H9 (cell line): ENCODE data around the gene FYCO1. TPM values are rescaled to one million over a fixed set of nuclear protein-coding genes. Genes with fewer than 3 reads are reported as not detected.

Source experiments
- DNase-seq: peaks from one replicate; pipeline ENCODE4 v3.0.0-alpha.2; 2017
- H2AFZ ChIP-seq: one replicate; pipeline ENCODE4 v1.6.1; 2013; ENCODE audit warnings: mild to moderate bottlenecking, low read length, control low read depth, moderate library complexity
- H2AK5ac ChIP-seq: 2 replicates; pipeline ENCODE4 v1.6.1; 2013; ENCODE audit warnings: low read length, control low read depth, mixed read lengths; ENCODE audit not compliant: insufficient read length
- H2BK120ac ChIP-seq: one replicate; pipeline ENCODE4 v1.6.1; 2013; ENCODE audit warnings: low read depth, mild to moderate bottlenecking, low read length, control low read depth, inconsistent platforms; ENCODE audit not compliant: poor library complexity, severe bottlenecking
- H2BK12ac ChIP-seq: 2 replicates; pipeline ENCODE4 v1.6.1; 2013; ENCODE audit warnings: low read length, control low read depth, mixed read lengths, low read depth; ENCODE audit not compliant: insufficient read length
- H2BK15ac ChIP-seq: 2 replicates; pipeline ENCODE4 v1.6.1; 2013; ENCODE audit warnings: low read depth, low read length, control low read depth
- H2BK20ac ChIP-seq: one replicate; pipeline ENCODE4 v1.6.1; 2013; ENCODE audit warnings: low read depth, mild to moderate bottlenecking, low read length, control low read depth, inconsistent platforms; ENCODE audit not compliant: poor library complexity, severe bottlenecking
- H2BK5ac ChIP-seq: 2 replicates; pipeline ENCODE4 v1.6.1; 2013; ENCODE audit warnings: low read length, control low read depth, mixed read lengths; ENCODE audit not compliant: insufficient read length
- H3K14ac ChIP-seq: 2 replicates; pipeline ENCODE4 v1.6.1; 2013; ENCODE audit warnings: low read length, control low read depth; ENCODE audit not compliant: insufficient read depth
- H3K18ac ChIP-seq: 2 replicates; pipeline ENCODE4 v1.6.1; 2013; ENCODE audit warnings: low read depth, mild to moderate bottlenecking, mixed read lengths, low read length, control low read depth; ENCODE audit not compliant: insufficient read length
- H3K23ac ChIP-seq: 2 replicates; pipeline ENCODE4 v1.6.1; 2013; ENCODE audit warnings: low read length, control low read depth, mixed read lengths, low read depth; ENCODE audit not compliant: insufficient read length
- H3K23me2 ChIP-seq: 2 replicates; pipeline ENCODE4 v1.6.1; 2013; ENCODE audit warnings: low read depth, mild to moderate bottlenecking, mixed read lengths, low read length, control low read depth; ENCODE audit not compliant: insufficient read length, poor library complexity, severe bottlenecking
- H3K27ac ChIP-seq: 2 replicates; pipeline ENCODE4 v1.5.1; 2013; ENCODE audit warnings: low read length, control low read depth, mixed read lengths, low read depth; ENCODE audit not compliant: insufficient read length
- H3K27me3 ChIP-seq: 2 replicates; pipeline ENCODE4 v1.6.1; 2013; ENCODE audit warnings: low read length, control low read depth, inconsistent platforms; ENCODE audit not compliant: insufficient read depth
- H3K4ac ChIP-seq: 2 replicates; pipeline ENCODE4 v1.6.1; 2013; ENCODE audit warnings: low read depth, mild to moderate bottlenecking, control low read depth, inconsistent platforms, low read length, moderate library complexity
- H3K4me1 ChIP-seq: 2 replicates; pipeline ENCODE4 v1.6.1; 2013; ENCODE audit warnings: low read length, control low read depth, inconsistent platforms; ENCODE audit not compliant: insufficient read depth
- H3K4me2 ChIP-seq: 2 replicates; pipeline ENCODE4 v1.6.1; 2013; ENCODE audit warnings: low read length, control low read depth, mixed read lengths; ENCODE audit not compliant: insufficient read length, insufficient read depth
- H3K56ac ChIP-seq: 2 replicates; pipeline ENCODE4 v1.6.1; 2013; ENCODE audit warnings: low read depth, mild to moderate bottlenecking, mixed read lengths, low read length, control low read depth; ENCODE audit not compliant: insufficient read length
- H3K79me1 ChIP-seq: 2 replicates; pipeline ENCODE4 v1.6.1; 2013; ENCODE audit warnings: low read depth, mild to moderate bottlenecking, moderate library complexity, low read length, control low read depth, inconsistent platforms; ENCODE audit not compliant: insufficient read depth, poor library complexity, severe bottlenecking
- H3K79me2 ChIP-seq: 2 replicates; pipeline ENCODE4 v1.6.1; 2013; ENCODE audit warnings: low read length, control low read depth, inconsistent platforms; ENCODE audit not compliant: insufficient read depth
- H3K9ac ChIP-seq: 2 replicates; pipeline ENCODE4 v1.6.1; 2013; ENCODE audit warnings: low read length, control low read depth, mixed read lengths; ENCODE audit not compliant: insufficient read length; ENCODE audit errors: extremely low read depth
- H3K9me3 ChIP-seq: one replicate; pipeline ENCODE4 v1.6.1; 2013; ENCODE audit warnings: low read depth, low read length, inconsistent platforms; ENCODE audit not compliant: control insufficient read depth
- H3T11ph ChIP-seq: one replicate; pipeline ENCODE4 v1.6.1; 2013; ENCODE audit warnings: mild to moderate bottlenecking, low read length, control low read depth, inconsistent platforms
- H4K20me1 ChIP-seq: one replicate; pipeline ENCODE4 v1.6.1; 2013; ENCODE audit not compliant: control insufficient read depth, insufficient read length, insufficient read depth
- H4K5ac ChIP-seq: 2 replicates; pipeline ENCODE4 v1.6.1; 2013; ENCODE audit warnings: low read depth, mild to moderate bottlenecking, mixed read lengths, low read length, control low read depth; ENCODE audit not compliant: insufficient read length
- H4K8ac ChIP-seq: replicated peaks from 2 replicates; pipeline ENCODE4 v1.6.1; 2013; ENCODE audit warnings: low read length, control low read depth, mixed read lengths, low read depth; ENCODE audit not compliant: insufficient read length
- H4K91ac ChIP-seq: 2 replicates; pipeline ENCODE4 v1.6.1; 2013; ENCODE audit warnings: low read depth, mild to moderate bottlenecking, moderate library complexity, mixed read lengths, low read length, control low read depth; ENCODE audit not compliant: insufficient read length
- H3K27ac Mint-ChIP-seq, 3 experiments: 2 replicates in 2 of 3; 3 replicates in 1 of 3; pipeline ENCODE4 v1.8.0; 2020 to 2021; ENCODE audit warnings: mixed read lengths in 3 of 3, mild to moderate bottlenecking in 1 of 3, moderate library complexity in 1 of 3
- H3K27me3 Mint-ChIP-seq: 2 replicates; pipeline ENCODE4 v1.8.0; 2021; ENCODE audit warnings: low read depth, mild to moderate bottlenecking, moderate library complexity, mixed read lengths
- H3K36me3 Mint-ChIP-seq, 3 experiments: 2 replicates in 2 of 3; 3 replicates in 1 of 3; pipeline ENCODE4 v1.8.0; 2020 to 2021; ENCODE audit warnings: low read depth in 3 of 3, mixed read lengths in 3 of 3; ENCODE audit not compliant: insufficient read depth in 1 of 3
- H3K4me1 Mint-ChIP-seq, 2 experiments: 2 replicates each; pipeline ENCODE4 v1.8.0; 2020; ENCODE audit warnings: mixed read lengths in 2 of 2
- H3K4me3 Mint-ChIP-seq, 2 experiments: 2 replicates in 1 of 2; 3 replicates in 1 of 2; pipeline ENCODE4 v1.8.0; 2020 to 2021; ENCODE audit warnings: mild to moderate bottlenecking in 2 of 2, mixed read lengths in 2 of 2, moderate library complexity in 1 of 2
- H3K9me3 Mint-ChIP-seq, 2 experiments: 2 replicates in 1 of 2; 3 replicates in 1 of 2; pipeline ENCODE4 v1.8.0; 2020; ENCODE audit warnings: mild to moderate bottlenecking in 2 of 2, mixed read lengths in 2 of 2, moderate library complexity in 1 of 2
- CTCF ChIP-seq: fragments of 200-600 bp; sonication (generic); conservative IDR thresholded peaks from 3 replicates; pipeline ENCODE4 v1.8.0; 2021; ENCODE audit warnings: antibody characterized with exemption, mild to moderate bottlenecking
- WGBS: extraction: QIAGEN DNeasy Blood & Tissue Kit; methylation state at CpG from one replicate; pipeline ENCODE4 v1.1.7; 2013; ENCODE audit warnings: missing lambda C conversion rate, low lambda C conversion rate, mixed read lengths; ENCODE audit not compliant: insufficient read length; ENCODE audit errors: extremely low coverage; 5-methylcytosine and 5-hydroxymethylcytosine counted together
- total RNA-seq: library from RNA; stranded (reverse); gene quantifications from 2 replicates; pipeline ENCODE4 v1.2.1, GENCODE V29; 2021

The FYCO1 gene
- total RNA-seq, 1 experiment from 2014 or later: 10.4 TPM

- Histone ChIP-seq H3K4ac (no peak overlapping the region), H2AFZ (no peak overlapping the region), H3K23ac (no peak overlapping the region), H3K56ac (no peak overlapping the region), H3T11ph (no peak overlapping the region), H3K4me2 (no peak overlapping the region), H3K14ac (no peak overlapping the region), H4K5ac (no peak overlapping the region), H2BK20ac (no peak overlapping the region), H3K79me2 (no peaks in the 10 kb centered on the region), H2BK120ac (no peak overlapping the region), H4K91ac (no peak overlapping the region), H2AK5ac (no peak overlapping the region), H3K9ac (no peak overlapping the region), H3K4me1 (no peaks in the 10 kb centered on the region), H3K27me3 (no peaks in the 10 kb centered on the region), H4K20me1 (no peaks in the 10 kb centered on the region), H3K23me2 (no peaks in the 10 kb centered on the region), H2BK15ac (no peak overlapping the region), H3K27ac (no peak overlapping the region), H3K18ac (no peak overlapping the region), H3K9me3 (no peaks in the 10 kb centered on the region), H3K79me1 (no peaks in the 10 kb centered on the region), H2BK12ac (no peak overlapping the region), H2BK5ac (no peak overlapping the region), H4K8ac (no peak overlapping the region)
- Mint-ChIP-seq H3K9me3 (no peaks in the 10 kb centered on the region), H3K27me3 (peaks cover 10% of the 10 kb centered on the region), H3K36me3 (no peaks in the 10 kb centered on the region), H3K4me3 (no peak overlapping the region), H3K27ac (no peak overlapping the region), H3K4me1 (peaks cover 9 to 10% of the 10 kb centered on the region in 2 experiments)
- TF ChIP-seq CTCF: no peak
- no CpG with 5 or more reads among the region's 7 CpGs for WGBS
- no peak for DNase-seq
Observed at GRCh38 chr3:45887759-45888511, 107.7 kb downstream of the FYCO1 start.
